GM18868 (cell line): ENCODE results near the gene BTBD7.

Experiments used
- ATAC-seq: cut with Tn5 transposase; IDR thresholded peaks from one replicate; pipeline ENCODE4 v1.9.1; 2021; ENCODE audit warnings: mild to moderate bottlenecking, moderate library complexity; ENCODE audit not compliant: unreplicated experiment

Gene BTBD7

GRCh38 chr14:93303659-93304058 lies 29.2 kb downstream of the BTBD7 start:
- no peak for ATAC-seq

DNA sequence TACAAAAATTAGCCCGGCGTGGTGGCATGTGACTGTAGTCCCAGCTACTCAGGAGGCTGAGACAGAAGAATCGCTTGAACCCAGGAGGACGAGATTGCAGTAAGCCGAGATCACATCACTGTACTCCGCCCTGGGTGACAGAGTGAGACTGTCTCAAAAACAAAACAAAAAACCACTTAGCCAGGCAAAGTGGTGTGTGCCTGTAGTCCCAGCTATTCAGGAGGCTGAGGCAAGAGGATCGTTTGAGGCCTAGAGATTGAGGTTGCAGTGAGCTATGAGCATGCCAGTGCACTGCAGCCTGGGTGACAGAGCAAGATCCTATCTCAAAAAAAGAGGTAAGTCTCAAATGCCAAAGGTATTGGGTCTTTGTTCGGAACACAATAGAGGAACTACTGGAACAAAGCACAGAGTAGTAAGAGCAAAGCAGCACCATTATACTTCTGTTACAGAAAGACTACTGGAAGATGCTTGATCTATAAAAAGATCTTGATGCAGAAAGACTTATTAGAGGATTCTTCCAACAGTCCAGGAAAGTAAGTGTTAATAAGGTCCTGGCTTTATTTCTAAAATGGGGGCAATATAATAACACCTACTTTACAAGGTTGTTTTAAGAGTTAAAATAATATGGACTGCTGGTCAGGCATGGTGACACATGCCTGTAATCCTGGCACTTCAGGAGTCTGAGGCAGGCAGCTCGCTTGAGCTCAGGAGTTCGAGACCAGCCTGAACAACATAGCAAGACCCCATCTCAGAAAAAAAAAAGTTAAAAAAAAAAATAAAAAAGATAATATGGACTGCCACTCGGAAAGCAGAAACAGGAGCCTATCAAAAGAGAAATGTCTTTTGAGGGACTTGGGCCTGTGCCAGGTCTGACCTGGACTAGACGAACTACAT lies 29.9 kb downstream of the BTBD7 start:
- ATAC-seq, result no peak

GRCh38 chr14:93301821-93302447 lies 30.9 kb downstream of the BTBD7 start:
- ATAC-seq, result no peak

DNA sequence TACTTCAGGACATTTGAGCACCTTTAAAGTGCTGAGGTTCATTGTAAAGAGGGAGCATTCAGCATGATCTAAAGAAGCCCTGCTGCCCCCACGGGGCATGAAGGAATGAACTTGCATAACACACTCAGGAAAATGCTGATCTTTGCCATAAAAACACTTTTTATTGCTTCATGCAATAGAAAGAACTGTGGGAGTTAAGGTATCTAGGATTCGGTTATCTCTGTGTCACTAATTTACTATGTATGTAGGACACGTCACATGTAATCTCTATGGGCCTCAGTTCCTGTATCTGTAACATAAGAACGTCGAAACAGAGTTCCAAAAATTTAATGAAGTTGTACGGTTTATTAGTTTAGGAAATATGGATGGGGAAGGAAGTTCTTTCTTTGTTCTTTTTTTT lies 33.0 kb downstream of the BTBD7 start:
- no peak for ATAC-seq

- ATAC-seq, result no peak
Measured at GRCh38 chr14:93299416-93299815, 33.4 kb downstream of the BTBD7 start.

- ATAC-seq, result no peak
Measured at GRCh38 chr14:93295541-93296220, 37.2 kb downstream of the BTBD7 start.

DNA sequence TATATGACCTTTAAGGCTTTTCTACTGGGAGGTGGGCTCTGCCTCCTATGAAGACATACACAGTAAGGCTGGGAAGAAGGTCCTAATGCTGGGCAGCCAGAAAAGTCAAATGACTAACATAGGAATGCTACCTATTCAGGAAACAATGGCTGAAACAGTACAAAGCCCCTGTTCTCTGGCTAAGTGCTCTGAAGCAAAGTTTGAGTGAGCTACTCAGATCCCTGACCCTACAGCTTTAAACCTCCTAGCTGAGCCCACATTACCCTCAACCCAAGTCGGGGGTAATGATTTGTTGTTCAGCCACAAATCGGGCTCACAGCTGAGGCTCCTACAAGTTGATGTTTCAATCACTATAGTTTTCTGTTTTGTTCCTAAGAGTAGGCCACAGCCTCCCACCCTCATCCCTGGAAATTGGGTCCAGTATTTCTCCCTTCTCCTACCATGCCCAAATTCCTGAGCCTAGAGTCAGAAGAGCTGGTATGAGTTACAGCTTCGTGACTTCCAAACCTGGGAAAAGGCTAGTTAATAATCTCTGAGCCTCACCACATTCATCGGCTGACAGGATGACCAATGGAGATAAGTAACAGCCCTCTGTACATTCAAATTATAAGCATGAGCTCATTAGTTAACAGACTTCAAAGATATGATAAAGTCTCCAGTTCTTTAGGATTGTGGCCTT lies 46.5 kb downstream of the BTBD7 start:
- ATAC-seq, result no peak

GRCh38 chr14:93285044-93285443 lies 47.8 kb downstream of the BTBD7 start:
- no peak for ATAC-seq

- no peak for ATAC-seq
Measured at GRCh38 chr14:93281937-93282336, 50.9 kb downstream of the BTBD7 start.

GRCh38 chr14:93280743-93281142 lies 52.1 kb downstream of the BTBD7 start:
- ATAC-seq, result no peak

DNA sequence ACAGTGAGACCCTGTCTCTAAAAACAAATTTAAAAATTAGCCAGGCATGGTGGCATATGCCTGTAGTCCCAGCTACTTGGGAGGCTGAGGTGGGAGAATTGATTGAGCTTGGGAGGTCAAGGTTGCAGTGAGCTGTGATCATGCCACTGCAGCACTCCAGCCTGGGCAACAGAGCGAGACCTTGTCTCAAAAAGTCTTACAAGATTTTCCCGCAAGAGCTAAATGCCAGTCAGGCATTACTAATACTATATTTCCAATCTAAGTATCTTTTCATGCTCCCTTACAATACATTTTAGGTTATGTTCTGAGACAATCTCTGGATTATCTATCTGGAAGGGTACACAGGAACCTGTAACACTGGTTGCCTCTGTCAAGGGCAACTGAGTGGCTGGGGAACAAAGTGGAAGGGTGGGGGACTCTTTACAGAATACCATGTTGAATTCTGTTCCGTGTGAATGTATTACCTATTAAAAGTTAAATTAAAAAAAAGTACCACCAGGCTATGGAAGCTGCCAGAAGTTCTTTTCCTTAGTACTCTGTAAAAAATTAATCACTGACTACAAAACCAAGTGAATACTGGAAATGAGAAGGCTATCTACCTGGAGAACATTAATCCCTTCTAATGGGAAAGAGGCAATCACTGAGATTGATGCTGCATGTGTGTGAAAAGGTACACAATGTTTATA lies 56.7 kb downstream of the BTBD7 start:
- no peak for ATAC-seq

DNA sequence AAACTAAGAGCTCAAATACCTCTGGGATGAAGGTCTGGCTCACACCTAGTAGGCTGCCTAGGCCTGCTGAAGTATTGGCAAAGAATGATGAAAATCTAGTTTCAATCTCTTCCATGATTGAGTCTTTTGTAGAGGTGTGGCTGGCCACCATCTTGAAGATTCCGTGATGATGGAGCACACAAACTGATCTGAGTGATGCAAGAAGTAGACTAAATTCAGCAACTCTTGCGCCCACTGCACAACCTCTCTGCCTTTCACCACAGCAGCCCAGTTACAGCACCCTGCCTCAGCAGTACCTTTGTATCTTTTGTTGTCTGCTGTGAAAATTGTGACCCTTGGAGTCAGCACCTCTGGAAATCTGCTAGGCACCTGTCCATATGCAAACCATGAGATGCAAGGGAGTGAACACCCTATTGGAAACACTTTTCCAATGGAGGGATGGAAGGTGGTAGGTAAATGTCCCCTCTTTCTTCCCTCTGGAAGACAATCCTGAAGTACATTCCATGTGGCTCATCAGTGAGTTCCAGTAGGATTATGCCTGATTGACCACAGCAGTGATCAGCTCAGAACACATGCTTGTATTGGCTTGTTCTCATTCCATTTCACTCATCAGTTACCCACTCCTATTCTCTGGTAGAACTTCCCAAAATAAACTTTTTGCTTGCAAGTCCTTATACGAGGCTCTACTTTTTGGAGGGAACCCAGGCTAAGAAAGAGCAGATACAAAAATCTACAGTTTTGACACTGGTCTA lies 58.6 kb downstream of the BTBD7 start:
- ATAC-seq, result no peak

DNA sequence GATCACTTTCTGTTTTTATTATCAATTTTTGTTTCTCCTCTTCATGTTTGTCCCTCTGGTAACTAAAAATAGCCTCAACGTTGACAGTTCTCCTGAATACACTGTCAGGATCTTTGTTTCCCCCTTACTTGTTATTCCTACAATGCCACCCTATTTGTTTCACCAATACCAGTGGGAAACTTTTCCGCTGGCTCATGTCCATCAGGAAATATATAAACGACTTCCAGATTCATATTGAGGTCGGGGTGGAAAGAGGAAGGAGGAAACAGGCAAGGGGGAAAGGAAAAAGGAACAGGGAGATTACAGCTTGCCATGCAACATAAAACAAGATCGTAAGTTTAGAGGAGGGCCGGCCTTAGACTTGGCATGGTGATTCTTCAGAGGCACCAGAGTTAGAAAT lies 61.7 kb downstream of the BTBD7 start:
- ATAC-seq, result no peak

GRCh38 chr14:93269341-93270068 lies 63.3 kb downstream of the BTBD7 start:
- ATAC-seq, result no peak

DNA sequence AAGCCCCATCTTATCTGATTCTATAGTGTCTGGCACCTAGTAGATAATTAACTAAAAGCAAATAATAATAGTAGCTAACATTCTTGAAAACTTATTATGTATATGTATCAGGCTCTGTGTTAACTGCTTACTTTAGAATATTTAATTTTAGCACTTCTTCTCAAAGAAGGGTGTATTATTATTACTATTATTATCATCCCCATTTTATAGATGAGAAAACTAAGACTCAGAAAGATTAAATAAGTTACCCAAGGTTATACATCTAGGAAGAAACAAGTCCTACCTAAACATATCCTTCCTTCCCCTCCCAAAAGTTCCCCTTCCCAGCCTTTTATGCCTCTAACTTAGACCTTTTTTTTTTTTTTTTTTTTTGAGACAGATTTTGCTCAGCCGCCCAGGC lies 64.4 kb downstream of the BTBD7 start:
- ATAC-seq, result no peak

GRCh38 chr14:93267149-93267711 lies 65.6 kb downstream of the BTBD7 start:
- ATAC-seq, result no peak

GRCh38 chr14:93266127-93266526 lies 66.7 kb downstream of the BTBD7 start:
- no peak for ATAC-seq

GRCh38 chr14:93263416-93263815 lies 69.4 kb downstream of the BTBD7 start:
- ATAC-seq, result no peak

GRCh38 chr14:93262446-93262845 lies 70.4 kb downstream of the BTBD7 start:
- no peak for ATAC-seq
